ENCODE results near the gene DNAJC4.

DNAJC4 gene

GRCh38 chr11:64208796-64209562 lies 21.4 kb upstream of the DNAJC4 start:
- TF ChIP-seq TCF12 (IDR thresholded peaks at IDR 0.05; ENCODE audit: low read depth) (no peak), RAD21 (IDR thresholded peaks at IDR 0.05; ENCODE audit: low read depth) (no peak), NFIC (IDR thresholded peaks at IDR 0.05) (no peak), TAF1 (IDR thresholded peaks at IDR 0.05; ENCODE audit: low read depth) (no peak), EGR1 (IDR thresholded peaks at IDR 0.05) (no peak), CEBPB (IDR thresholded peaks at IDR 0.05) (no peak), ZBTB7A (IDR thresholded peaks at IDR 0.05; ENCODE audit: low read depth) (no peak), REST (IDR thresholded peaks at IDR 0.05; ENCODE audit: low read depth) (no peak), YY1 (IDR thresholded peaks at IDR 0.05; ENCODE audit: low read depth) (no peak), MAX (IDR thresholded peaks at IDR 0.05) (no peak), EP300 (IDR thresholded peaks at IDR 0.05; ENCODE audit: borderline replicate concordance) (no peak), TEAD4 (IDR thresholded peaks at IDR 0.05) (no peak), CREB1 (IDR thresholded peaks at IDR 0.05; ENCODE audit: low read depth) (no peak), USF1 (IDR thresholded peaks at IDR 0.05) (no peak), FOXM1 (IDR thresholded peaks at IDR 0.05; ENCODE audit: borderline replicate concordance, low read depth) (no peak)

- TF ChIP-seq FOXM1 (IDR thresholded peaks at IDR 0.05; ENCODE audit: borderline replicate concordance, low read depth), result no peak
- TF ChIP-seq CEBPB (IDR thresholded peaks at IDR 0.05), result no peak
- no peak for TF ChIP-seq EGR1 (IDR thresholded peaks at IDR 0.05)
- no peak for TF ChIP-seq USF1 (IDR thresholded peaks at IDR 0.05)
- TF ChIP-seq YY1 (IDR thresholded peaks at IDR 0.05; ENCODE audit: low read depth), result no peak
- no peak for TF ChIP-seq TEAD4 (IDR thresholded peaks at IDR 0.05)
- no peak for TF ChIP-seq EP300 (IDR thresholded peaks at IDR 0.05; ENCODE audit: borderline replicate concordance)
- no peak for TF ChIP-seq TCF12 (IDR thresholded peaks at IDR 0.05; ENCODE audit: low read depth)
- no peak for TF ChIP-seq TAF1 (IDR thresholded peaks at IDR 0.05; ENCODE audit: low read depth)
- TF ChIP-seq REST (IDR thresholded peaks at IDR 0.05; ENCODE audit: low read depth), result no peak
These were observed 20.8 kb upstream of the DNAJC4 start for GRCh38 chr11:64209563-64209843.

- TF ChIP-seq NFIC (IDR thresholded peaks at IDR 0.05) (no peak), TCF12 (IDR thresholded peaks at IDR 0.05; ENCODE audit: low read depth) (no peak), CREB1 (IDR thresholded peaks at IDR 0.05; ENCODE audit: low read depth) (no peak), REST (IDR thresholded peaks at IDR 0.05; ENCODE audit: low read depth) (no peak), ZBTB7A (IDR thresholded peaks at IDR 0.05; ENCODE audit: low read depth) (no peak), EGR1 (IDR thresholded peaks at IDR 0.05) (no peak), USF1 (IDR thresholded peaks at IDR 0.05) (no peak), TEAD4 (IDR thresholded peaks at IDR 0.05) (no peak), CEBPB (IDR thresholded peaks at IDR 0.05) (no peak), EP300 (IDR thresholded peaks at IDR 0.05; ENCODE audit: borderline replicate concordance) (no peak), YY1 (IDR thresholded peaks at IDR 0.05; ENCODE audit: low read depth) (no peak), TAF1 (IDR thresholded peaks at IDR 0.05; ENCODE audit: low read depth) (no peak), MAX (IDR thresholded peaks at IDR 0.05) (no peak), RAD21 (IDR thresholded peaks at IDR 0.05; ENCODE audit: low read depth) (no peak), FOXM1 (IDR thresholded peaks at IDR 0.05; ENCODE audit: borderline replicate concordance, low read depth) (no peak)
These were observed 19.9 kb upstream of the DNAJC4 start for GRCh38 chr11:64210301-64211020.

Measured in Ishikawa (cell line).